SK-N-DZ (cell line): Measurements from ENCODE around the gene CEACAM7.

Source experiments
- DNase-seq: peaks from one replicate; pipeline ENCODE4 v3.0.0-alpha.2; 2015; ENCODE audit warnings: low spot score

The CEACAM7 gene

DNA sequence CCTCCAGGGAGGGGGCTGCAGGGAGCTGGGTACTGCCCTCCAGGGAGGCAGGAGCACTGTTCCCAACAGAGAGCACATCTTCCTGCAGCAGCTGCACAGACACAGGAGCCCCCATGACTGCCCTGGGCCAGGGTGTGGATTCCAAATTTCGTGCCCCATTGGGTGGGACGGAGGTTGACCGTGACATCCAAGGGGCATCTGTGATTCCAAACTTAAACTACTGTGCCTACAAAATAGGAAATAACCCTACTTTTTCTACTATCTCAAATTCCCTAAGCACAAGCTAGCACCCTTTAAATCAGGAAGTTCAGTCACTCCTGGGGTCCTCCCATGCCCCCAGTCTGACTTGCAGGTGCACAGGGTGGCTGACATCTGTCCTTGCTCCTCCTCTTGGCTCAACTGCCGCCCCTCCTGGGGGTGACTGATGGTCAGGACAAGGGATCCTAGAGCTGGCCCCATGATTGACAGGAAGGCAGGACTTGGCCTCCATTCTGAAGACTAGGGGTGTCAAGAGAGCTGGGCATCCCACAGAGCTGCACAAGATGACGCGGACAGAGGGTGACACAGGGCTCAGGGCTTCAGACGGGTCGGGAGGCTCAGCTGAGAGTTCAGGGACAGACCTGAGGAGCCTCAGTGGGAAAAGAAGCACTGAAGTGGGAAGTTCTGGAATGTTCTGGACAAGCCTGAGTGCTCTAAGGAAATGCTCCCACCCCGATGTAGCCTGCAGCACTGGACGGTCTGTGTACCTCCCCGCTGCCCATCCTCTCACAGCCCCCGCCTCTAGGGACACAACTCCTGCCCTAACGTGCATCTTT lies 12.5 kb upstream of the CEACAM7 start:
- no peak for DNase-seq

DNA sequence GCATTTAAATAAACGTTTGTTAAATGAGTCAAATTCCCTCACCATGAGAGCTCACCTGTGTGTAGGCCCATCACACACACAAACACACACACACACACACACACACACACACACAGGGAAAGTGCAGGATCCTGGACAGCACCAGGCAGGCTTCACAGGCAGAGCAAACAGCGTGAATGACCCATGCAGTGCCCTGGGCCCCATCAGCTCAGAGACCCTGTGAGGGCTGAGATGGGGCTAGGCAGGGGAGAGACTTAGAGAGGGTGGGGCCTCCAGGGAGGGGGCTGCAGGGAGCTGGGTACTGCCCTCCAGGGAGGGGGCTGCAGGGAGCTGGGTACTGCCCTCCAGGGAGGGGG lies 11.9 kb upstream of the CEACAM7 start:
- DNase-seq = no peak

GRCh38 chr19:41699231-41699967 lies 11.3 kb upstream of the CEACAM7 start:
- no peak for DNase-seq

DNA sequence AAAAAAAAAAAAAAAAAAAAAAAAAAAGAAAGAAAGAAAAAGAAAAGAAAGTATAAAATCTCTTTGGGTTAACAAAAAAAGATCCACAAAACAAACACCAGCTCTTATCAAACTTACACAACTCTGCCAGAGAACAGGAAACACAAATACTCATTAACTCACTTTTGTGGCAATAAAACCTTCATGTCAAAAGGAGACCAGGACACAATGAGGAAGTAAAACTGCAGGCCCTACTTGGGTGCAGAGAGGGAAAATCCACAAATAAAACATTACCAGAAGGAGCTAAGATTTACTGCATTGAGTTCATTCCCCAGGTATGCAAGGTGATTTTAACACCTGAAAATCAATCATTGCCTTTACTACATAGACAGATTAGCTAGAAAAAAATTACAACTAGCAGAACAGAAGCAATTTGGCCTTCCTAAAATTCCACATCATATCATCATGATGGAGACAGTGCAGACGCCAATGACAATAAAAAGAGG lies 10.7 kb upstream of the CEACAM7 start:
- no peak for DNase-seq

- DNase-seq = no peak
Observed at GRCh38 chr19:41697198-41697855, 9.3 kb upstream of the CEACAM7 start.

DNA sequence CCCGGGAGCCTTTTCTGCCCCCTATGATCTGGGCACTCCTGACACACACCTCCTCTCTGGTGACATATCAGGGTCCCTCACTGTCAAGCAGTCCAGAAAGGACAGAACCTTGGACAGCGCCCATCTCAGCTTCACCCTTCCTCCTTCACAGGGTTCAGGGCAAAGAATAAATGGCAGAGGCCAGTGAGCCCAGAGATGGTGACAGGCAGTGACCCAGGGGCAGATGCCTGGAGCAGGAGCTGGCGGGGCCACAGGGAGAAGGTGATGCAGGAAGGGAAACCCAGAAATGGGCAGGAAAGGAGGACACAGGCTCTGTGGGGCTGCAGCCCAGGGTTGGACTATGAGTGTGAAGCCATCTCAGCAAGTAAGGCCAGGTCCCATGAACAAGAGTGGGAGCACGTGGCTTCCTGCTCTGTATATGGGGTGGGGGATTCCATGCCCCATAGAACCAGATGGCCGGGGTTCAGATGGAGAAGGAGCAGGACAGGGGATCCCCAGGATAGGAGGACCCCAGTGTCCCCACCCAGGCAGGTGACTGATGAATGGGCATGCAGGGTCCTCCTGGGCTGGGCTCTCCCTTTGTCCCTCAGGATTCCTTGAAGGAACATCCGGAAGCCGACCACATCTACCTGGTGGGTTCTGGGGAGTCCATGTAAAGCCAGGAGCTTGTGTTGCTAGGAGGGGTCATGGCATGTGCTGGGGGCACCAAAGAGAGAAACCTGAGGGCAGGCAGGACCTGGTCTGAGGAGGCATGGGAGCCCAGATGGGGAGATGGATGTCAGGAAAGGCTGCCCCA lies 8.5 kb upstream of the CEACAM7 start:
- DNase-seq = no peak

GRCh38 chr19:41695745-41696144 lies 7.7 kb upstream of the CEACAM7 start:
- no peak for DNase-seq

GRCh38 chr19:41694831-41695635 lies 7.0 kb upstream of the CEACAM7 start:
- DNase-seq = no peak

- DNase-seq = no peak
Observed at GRCh38 chr19:41694196-41694595, 6.1 kb upstream of the CEACAM7 start.

- peak; percentile 22 for DNase-seq
Observed at GRCh38 chr19:41691268-41691970, 3.3 kb upstream of the CEACAM7 start.

GRCh38 chr19:41690801-41691065 lies 2.7 kb upstream of the CEACAM7 start:
- no peak for DNase-seq

DNA sequence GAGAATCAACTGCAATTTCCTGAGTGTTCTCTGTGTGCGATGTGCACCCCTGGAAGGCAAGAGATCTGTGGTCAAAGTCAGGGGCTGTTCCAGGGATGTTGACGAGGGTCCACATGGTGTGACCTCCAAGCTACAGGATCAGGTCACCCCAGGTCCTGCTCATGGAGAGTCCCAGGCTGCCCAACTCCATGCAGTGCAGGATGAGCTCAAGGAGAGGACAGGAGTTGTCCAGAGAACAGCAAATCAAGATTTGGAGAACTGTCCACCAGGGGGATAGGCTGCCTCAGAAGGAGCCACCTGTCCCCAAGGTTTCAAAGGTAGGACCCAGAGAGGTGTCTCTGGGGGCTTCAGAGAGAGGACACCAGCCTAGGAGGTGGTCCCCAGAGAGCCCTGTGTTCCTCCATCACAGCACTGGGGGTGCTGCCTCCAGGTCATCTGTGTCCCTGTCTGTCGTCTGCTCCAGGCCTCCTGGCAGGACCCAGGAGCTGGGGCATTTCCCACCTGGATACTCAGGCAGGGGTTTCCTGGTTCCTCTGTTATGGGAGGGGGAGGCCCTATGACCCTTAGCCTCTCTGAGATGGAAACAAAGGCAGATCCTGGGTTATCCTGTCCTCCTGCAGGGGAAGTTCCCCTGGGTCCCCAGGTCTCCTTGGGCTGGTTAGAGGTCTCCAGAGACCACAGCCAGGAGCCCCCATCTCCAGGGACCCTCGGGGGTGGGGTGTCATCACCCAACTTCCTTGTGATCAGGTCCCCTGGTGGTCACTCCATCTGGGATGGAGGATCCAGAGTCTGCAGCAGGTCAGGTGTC lies 2.1 kb upstream of the CEACAM7 start:
- DNase-seq = no peak

DNA sequence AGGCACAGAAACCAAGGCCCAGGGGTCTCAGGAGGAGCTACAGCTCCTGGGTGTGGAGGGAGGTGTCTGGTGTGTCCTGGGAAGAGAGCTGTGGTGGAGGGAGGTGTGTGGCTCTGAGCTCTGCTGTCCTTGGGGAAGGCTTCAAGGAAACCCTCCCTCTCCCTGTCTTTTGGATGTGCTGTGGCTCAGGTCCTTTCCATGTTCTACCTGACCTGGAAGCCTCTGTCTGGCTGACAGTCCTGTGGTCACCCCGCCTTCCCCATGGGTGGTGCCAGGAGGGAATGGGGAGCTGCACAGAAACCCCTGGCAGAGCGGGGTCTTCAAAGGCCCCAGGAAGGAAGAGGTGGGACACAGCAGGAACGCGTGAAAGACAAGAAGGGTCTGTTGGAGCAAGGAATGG lies 617 bp upstream of the CEACAM7 start:
- no peak for DNase-seq

DNA sequence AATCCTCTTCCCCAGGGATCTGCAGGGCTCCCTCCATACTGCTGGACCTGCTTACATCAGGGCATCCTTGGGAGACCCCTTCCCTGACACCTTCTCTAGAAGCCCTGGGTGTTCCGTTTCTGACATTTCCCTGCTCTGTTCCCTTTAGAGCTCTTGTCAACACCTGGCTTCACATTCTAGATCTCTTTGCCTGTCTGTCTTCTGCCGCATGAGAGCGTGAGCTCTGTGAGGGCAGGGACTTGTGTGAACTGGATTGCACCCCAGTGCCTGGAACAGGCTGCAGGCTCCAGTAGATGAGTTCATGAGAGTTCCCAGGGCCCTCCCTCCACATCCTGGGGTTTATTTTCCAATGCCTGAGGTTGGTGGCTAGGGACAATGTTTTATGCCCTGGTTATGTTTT lies 651 bp downstream of the CEACAM7 start:
- DNase-seq = no peak

GRCh38 chr19:41682437-41682836 lies 5.6 kb downstream of the CEACAM7 start:
- DNase-seq = no peak

DNA sequence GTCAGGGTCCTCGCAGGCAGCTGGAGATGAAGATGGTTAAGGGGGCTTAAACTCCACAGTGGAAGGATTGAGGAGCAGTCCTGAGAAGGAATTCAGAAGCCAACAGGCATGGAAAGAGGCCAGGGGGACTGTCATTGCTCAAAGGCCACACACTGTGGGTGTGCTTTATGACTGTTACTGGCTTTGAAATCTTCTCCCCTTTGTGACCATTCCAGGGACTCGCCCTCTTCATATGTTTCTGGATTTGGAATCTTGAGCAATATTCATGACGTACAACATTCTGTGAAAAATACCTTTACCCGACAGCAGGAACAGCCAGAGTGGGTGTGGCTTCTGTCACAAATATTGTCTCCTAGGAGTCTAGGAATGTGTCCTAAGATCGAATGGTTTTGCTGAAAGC lies 16.6 kb downstream of the CEACAM7 start:
- no peak for DNase-seq

GRCh38 chr19:41670755-41671154 lies 17.3 kb downstream of the CEACAM7 start:
- DNase-seq = no peak

DNA sequence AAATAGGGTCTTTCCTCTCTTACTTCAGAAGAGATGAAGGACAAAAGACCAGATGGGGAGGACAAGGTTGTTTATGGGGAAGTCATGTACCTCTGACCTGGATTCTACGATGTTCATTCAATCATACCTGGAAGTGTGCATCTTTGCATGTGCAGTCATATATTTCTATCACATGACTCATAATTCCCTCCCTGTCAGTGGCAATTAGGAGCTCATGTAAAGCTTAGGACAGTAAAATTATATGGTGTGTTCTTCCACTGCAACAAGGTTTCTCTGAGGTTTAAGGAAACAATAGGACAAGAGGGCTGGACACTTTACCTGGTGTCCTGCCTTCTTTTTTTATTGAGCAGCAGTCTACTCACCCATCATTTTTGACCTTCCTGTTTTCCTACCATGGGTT lies 19.8 kb downstream of the CEACAM7 start:
- DNase-seq = no peak

DNA sequence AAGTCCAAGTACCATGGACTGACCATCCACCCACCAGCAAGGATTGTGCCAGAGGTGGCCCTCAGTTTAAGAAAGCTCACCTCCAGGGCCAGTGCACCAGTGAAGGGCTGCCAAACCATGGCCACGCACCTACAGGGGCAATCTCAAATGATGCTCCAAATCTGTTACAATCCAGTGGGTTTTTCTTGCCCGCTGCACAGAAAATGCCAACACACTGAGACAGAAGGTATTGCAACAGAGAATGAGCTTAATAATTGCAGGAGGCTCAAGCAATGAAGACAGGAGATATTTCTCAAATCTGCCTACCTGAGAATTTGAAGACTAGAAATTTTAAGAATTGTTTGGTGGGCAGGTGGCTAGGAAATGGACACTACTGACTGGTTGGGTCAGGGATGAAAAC lies 22.0 kb downstream of the CEACAM7 start:
- DNase-seq = no peak

- DNase-seq = no peak
Observed at GRCh38 chr19:41657157-41657556, 30.9 kb downstream of the CEACAM7 start.
